ENCODE measurements around the gene ZNF280B.
"Not testable (repeated sequence)": the region's sequence is repeated elsewhere in the genome, so short reads cannot be mapped to it uniquely, and the experiment has no call there.

Gene ZNF280B

DNA sequence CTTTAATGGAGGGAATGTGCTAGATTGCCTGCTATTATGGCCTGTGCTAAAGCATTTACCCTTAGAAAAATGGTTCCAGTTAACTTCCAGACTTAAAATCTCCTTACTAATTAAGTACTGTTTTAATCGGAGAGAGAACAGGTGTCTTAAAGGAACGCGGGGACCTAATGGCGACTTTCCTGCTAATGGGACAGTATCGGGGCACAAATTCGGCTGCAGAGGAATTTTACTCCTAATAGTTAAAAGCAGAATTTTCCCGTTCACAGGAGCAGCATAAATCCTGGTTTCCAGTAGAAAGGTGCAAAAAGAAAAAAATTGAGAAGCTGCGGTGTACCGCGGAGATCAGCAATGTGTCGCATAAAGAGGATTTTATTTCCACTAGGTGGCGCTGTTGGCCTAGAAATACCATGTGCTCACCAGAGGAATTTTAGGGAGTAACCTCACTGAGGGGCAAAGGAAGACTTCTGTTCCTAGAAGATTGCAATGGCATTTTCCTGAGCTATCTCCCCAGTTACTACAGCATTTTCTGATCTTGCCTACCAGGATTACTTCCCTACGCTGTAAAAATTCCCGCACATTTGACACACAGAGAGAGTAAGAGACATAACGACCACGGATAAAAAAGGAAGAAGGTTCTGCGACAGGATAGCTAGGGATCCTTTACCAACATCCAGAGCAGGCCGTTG lies 44.5 kb downstream of the ZNF280B start:
- peak; percentile 75 for DNase-seq (ENCODE audit: low spot score)

DNA sequence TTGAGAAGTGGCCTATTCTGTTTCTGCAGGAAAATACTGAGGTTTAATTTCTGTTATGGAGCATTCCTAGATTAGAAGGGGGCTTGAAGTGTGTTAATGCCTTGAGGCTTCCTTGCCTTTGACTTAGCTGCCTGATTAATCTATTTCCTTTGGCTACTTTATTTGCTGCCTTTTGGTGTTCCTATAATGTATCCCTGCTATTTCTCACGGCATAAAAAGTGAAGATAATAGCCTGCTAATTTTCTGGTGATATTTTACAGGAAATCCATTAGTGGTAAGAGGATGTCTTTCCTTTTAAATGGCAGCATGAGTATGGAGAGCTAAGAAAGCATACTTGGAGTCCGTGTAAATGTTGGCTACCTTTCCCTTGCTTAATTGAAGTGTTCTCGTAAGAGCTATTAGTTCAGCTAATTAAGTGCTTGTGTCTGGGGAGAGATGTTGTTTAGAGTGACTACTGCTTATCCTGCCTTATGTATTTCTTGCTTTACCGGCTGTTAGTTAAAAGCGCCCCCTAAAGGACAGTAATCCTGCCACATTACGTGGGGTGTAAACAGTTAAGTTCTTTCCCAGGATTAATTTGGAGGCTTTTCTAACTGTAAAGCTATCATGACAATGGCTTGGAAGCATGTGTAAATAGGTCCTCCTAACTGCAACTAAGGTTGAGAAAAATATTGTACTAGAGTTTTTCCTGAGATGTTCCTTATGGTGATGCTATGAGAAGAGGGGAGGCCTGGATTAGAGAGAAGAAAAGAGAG lies 45.6 kb downstream of the ZNF280B start:
- no peak for DNase-seq (ENCODE audit: low spot score)

DNA sequence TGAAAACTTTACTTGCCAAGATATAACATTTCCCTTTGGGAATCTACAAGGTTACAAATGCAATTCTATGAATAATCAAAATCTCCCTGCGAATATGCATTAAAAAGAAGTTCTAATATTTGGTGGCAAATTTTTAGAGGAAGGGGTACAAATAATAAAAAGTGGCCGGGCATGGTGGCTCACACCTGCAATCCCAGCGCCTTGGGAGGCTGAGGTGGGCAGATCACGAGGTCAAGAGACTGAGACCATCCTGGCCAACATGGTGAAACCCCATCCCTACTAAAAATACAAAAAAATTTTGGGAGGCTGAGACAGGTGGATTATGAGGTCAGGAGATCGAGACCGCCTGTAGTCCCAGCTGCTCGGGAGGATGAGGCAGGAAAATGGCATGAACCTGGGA lies 47.0 kb downstream of the ZNF280B start:
- DNase-seq (ENCODE audit: low spot score): no peak

DNA sequence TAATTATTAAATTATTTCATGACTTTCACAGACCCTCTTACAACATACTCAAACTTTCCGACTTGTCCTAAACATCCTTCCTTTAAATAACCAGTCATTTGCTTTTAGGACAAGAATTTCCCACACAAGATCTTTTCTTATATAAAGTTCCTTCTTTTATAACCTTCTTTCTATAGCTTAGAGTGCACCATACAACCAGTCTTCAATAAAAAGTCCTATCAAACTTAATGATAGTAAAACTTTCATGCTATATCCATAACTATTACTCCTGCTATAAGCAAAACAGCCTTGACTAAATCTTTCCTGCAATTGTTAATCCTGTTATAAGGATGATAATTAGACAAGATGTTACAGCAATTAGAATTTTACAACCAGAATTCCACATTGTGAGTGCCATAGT lies 47.4 kb downstream of the ZNF280B start:
- no peak for DNase-seq (ENCODE audit: low spot score)

DNA sequence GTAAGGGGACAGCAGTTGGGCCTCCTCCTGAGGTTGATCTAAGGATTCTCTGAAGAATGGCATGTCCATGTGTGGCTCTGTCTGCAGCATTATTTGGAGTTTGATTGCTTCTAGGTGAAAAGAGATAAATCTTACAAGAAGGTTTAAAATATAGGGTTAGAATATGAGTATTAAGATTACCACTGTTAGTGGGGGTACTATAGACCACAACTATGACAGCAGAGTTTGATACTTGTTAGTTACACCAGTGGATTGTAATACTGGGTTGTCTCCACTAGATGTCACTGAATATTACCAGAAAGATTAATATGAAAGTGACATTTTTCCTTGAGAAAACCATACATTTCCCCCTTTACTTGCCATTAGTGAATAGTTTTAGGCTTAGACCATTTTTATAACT lies 47.9 kb downstream of the ZNF280B start:
- DNase-seq (ENCODE audit: low spot score): no peak

DNA sequence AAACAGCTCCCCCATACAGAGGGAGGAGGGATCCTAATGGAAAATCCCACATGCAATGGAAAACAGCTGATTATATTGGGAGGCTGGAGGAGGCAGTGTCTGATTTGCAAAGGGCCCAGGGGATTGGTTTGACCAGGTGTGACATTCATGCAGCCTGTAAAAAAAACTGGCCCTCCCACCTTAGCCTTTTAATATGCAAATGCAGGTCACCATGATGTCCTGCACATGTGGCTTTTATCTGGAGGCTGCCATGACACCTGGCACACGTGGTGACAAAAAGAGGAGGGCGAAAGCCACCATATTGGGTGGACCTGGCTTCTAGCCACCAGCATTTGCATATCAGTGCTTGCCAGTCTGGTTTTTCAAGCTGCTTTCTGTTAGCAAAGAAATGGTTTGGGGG lies 48.5 kb downstream of the ZNF280B start:
- DNase-seq (ENCODE audit: low spot score): no peak

DNA sequence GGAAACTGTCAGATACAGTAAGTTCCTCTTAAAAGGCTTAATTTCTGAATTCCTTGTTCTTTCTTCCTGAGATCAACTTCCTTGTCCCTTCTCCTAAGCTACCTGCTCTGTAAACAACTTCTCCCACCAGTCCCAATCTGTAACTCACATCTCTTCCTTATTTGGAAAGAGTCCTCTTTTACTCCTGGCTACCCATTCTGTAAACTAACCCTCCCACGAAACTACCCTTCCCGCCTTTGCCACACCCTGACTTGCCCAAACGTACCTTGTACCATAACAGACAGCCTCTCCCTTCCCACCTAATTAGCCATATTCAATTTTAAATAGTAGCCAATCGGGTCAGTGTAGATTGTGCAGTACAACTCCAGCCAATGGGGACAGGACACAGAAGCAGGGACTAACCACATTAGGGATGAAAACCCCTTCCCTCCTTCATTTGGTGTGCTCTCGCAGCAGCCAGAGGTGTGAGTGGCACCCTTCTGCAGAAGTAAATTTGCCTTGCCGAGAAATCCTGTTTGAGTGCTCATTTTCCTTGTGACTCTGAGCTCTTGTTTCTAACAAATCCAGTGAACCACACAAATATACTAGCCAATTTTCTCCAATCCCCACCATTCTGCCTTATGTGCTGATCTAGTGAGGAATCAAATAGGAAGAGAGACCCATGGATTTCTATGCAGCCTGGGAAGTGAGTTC lies 49.5 kb downstream of the ZNF280B start:
- no peak for DNase-seq (ENCODE audit: low spot score)

DNA sequence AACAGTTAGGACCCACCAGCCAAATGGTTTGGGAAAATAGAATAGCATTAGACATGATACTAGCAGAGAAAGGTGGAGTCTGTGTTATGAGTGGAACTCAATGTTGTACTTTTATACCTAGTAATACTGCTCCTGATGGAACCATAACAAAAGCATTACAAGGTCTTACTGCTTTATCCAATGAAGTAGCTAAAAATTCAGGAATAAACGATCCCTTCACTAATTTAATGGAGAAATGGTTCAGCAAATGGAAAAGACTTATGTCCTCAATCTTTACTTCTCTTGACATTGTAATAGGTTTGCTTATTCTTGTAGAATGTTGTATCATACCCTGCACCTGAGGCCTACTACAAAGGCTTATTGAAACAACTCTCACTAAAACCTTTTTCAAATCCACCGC lies 50.2 kb downstream of the ZNF280B start:
- DNase-seq (ENCODE audit: low spot score): no peak

DNA sequence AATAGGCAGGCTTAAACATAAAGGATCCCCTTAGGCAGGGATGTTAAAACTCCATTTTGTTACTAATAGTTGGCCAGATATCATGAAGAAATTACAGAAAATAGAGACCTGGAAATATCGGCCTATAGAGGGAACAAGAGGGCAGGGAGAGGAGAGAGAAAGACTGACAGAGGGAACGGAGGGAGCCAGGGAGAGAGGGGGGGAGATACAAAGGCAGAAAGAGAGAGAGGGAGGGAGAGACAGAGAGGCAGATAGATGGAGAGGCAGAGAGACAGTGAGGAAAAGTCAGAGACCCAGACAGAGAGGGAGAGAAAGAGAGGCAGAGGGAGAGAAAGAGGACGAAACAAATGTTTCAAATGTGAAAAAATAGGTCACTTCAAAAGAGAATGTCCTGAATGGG lies 53.5 kb downstream of the ZNF280B start:
- DNase-seq (ENCODE audit: low spot score): no peak

DNA sequence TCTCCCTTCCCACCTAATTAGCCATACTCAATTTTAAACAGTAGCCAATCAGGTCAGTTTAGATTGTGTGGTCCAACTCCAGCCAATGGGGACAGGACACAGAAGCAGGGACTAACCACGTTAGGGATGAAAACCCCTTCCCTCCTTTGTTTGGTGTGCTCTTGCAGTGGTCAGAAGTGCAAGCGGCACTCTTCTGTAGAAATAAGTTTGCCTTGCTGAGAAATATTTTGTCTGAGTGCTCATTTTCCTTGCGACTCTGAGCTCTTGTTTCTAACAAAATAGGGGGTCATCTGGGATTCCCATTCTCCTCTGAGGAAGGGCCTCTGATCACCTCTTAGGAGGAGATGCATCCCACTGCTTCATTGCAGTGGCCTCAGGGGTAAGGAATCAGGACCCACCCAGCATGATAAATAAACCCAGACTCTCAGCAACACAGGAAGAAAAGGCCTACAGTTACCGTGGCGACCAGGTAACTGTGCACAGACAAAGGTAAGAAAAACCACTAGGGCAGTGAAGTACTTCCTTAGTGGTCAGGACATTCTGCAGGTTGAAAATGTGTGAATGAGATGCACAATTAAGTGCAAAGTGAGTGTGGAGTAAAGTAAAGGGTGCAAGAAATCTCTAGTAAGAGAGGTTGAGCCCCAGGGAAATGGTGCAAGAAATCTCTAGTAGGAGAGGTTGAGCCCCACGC lies 55.4 kb downstream of the ZNF280B start:
- DNase-seq (ENCODE audit: low spot score): no peak

DNA sequence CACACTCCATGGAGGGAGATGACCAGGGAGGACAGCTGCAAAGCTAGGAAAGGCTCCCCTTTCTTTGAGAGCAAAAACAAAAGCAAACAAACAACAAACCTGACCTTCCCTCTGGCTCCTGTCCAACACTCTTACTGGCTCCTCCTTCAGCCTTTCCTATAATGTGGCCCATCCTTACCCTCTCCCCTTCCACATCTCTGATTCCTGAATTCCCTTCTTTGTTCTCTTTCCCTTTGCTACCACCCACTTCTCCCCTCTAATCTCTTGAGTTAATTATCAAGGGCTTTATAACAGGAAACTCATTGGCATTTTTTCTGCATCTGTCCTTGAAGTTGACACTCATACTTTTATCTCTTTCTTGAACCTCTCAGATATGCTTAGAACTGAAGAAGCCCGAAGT lies 56.3 kb downstream of the ZNF280B start:
- no peak for DNase-seq (ENCODE audit: low spot score)

DNA sequence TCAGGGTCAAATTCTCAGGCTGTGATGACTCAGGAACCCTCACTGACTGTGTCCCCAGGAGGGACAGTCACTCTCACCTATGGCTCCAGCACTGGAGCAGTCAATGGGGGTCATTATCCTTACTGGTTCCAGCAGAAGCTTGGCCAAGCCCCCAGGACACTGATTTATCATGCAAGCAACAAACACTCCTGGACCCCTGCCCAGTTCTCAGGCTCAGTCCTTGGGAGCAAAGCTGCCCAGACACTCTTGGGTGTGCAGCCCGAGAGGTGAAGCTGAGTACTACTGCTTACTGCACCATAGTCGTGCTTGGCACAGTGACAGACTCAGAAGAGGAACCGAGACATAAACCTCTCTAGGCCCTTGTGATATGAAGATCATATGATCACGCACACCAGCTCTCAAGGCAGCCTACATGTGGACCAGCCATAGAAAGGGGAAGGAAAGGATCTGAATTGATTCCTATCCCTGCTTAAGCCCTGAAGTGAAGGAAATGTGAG lies 58.2 kb downstream of the ZNF280B start:
- no peak for DNase-seq (ENCODE audit: low spot score)

DNA sequence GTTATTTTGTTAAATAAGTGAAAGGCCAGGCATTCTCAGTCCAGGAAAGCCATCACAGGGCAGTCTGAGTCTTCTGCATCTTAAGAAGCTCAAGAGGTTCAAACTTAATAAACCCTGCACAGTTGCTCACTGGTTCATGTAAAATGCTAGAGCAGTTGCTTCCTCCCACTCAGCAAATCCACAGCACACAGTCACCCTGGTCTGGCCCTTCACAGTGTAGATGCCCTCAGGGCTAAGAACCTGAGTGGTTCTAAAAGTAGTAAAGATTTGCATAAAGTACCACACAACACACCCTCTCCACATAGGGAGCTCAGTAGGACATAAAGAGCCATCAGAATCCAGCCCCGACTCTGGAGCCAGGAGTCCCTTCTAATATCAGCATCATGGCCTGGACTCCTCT lies 58.7 kb downstream of the ZNF280B start:
- DNase-seq (ENCODE audit: low spot score): no peak

DNA sequence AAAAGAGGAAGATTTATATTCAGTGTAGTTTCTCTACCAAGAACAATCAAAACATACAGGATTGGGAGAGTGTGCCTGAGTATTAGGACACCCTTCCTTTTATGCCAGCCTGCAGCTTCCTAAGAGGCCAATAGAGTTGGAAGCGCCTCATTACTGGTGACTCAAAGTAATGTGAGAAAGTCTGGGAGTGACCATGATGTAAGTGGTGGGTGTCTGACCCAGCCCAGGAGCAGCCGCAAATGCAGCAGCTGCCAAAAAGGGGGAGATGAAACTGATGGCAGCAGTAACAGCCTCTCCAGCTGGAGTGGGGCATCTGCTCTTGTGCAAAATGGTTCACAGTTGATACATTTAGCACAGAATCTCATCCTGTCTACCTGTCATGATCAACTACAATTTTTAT lies 62.0 kb downstream of the ZNF280B start:
- no peak for DNase-seq (ENCODE audit: low spot score)

DNA sequence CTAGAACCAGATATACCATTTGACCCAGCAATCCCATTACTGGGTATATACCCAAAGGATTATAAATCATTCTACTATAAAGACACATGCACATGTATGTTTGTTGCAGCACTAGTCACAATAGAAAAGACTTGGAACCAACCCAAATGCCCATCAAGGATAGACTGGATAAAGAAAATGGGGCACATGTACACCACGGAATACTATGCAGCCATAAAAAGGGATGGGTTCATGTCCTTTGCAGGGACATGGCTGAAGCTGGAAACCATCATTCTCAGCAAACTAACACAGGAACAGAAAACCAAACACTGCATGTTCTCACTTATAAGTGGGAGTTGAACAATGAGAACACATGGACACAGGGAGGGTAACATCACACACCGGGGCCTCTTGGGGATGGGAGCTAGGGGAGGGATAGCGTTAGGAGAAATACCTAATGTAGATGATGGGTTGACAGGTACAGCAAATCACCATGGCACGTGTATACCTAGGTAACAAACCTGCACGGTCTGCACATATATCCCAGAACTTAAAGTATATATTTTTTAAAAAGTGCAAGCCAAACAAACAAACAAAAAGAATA lies 64.4 kb downstream of the ZNF280B start:
- DNase-seq (ENCODE audit: low spot score): not testable (repeated sequence)

DNA sequence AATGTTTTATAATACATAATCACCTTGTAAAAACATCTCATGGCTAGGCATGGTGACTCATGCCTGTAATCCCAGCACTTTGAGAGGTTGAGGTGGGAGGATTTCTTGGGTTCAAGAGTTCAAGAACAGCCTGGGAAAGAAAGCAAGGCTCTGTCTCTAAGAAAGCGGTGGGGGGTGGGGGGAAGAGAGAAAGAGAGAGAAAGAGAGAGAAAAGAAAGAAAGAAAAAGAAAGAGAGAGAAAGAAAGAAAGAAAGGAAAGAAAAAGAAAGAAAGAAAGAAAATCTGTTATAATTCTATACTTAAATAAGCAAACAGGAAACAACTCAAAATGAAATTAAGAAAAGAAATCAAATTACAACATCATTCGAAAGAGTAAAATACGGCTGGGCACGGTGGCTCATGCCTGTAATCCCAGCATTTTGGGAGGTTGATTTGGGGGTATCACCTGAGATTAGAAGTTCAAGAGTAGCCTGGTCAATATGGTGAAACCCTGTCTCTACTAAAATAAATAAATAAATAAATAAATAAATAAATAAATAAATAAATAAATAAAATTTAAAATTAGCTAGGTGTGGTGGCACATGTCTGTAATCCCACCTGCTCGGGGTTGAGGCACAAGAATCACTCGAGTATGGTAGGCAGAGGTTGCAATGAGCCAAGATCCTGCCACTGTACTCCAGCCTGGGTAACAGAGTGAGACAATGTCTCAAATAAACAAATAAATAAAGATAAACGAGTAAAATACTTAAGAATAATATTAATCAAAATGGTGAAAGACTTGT lies 65.4 kb downstream of the ZNF280B start:
- no peak for DNase-seq (ENCODE audit: low spot score)

DNA sequence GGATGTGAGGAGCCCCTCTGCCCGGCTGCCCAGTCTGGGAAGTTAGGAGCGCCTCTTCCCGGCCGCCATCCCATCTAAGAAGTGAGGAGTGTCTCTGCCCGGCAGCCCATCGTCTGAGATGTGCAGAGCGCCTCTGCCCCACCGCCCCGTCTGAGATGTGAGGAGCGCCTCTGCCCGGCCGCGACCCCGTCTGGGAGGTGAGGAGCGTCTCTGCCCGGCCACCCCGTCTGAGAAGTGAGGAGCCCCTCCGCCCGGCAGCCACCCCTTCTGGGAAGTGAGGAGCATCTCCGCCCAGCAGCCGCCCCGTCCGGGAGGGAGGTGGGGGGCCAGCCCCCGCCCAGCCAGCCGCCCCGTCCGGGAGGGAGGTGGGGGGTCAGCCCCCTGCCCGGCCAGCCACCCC lies 66.9 kb downstream of the ZNF280B start:
- not testable (repeated sequence) for DNase-seq (ENCODE audit: low spot score)

DNA sequence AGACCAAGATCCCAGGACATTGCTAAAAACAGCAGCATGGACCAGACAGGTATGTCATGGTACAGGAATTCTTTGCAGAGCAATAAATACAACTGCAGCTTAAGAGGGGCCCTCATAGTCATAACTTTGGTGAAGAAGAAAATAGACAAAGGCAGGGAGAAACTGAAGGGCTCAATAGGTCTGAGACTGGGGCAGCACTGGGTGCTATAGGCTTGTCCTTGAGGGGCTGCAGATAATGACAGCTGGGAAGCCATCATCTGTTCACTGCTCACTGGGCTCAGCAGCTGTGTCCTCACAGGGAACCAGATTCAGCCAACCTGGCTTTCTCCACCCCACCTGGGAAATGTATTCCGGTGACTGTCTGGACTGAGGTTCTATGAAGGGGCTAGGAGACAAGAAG lies 68.4 kb downstream of the ZNF280B start:
- no peak for DNase-seq (ENCODE audit: low spot score)

Data from D341Med (cell line).